Liver (tissue), 3 donors: ENCODE measurements around the gene RTN4.
"Not testable (repeated sequence)": the region's sequence is repeated elsewhere in the genome, so short reads cannot be mapped to it uniquely, and the experiment has no call there.

Experiments
- EGR1 ChIP-seq, 2 donors: IDR thresholded peaks; 2 replicates each; pipeline ENCODE4 v1.6.1; 2016 to 2018; ENCODE audit warnings: antibody characterized with exemption in 2 of 2, low read depth in 2 of 2
- FOXA1 ChIP-seq: IDR thresholded peaks from 2 replicates; pipeline ENCODE4 v1.6.1; 2016; ENCODE audit warnings: antibody characterized with exemption
- JUND ChIP-seq, 2 donors: IDR thresholded peaks; 2 replicates each; pipeline ENCODE4 v1.6.1; 2016; ENCODE audit warnings: antibody characterized with exemption in 2 of 2
- RAD21 ChIP-seq, 2 donors: IDR thresholded peaks; 2 replicates each; pipeline ENCODE4 v1.6.1; 2016; ENCODE audit warnings: antibody characterized with exemption in 2 of 2, mild to moderate bottlenecking in 2 of 2
- RXRA ChIP-seq, 2 donors: IDR thresholded peaks; 2 replicates each; pipeline ENCODE4 v1.6.1; 2017 to 2018; ENCODE audit warnings: antibody characterized with exemption in 2 of 2, mild to moderate bottlenecking in 1 of 2
- TF ChIP-seq, protein P1 (sequence below): fragments of 150-350 bp; IDR thresholded peaks from 2 replicates; pipeline ENCODE4 v1.5.1; 2017; ENCODE audit warnings: improper control_type of control experiment, low read depth, low read length; ENCODE audit not compliant: missing input control
- TF ChIP-seq, protein P2 (sequence below): IDR thresholded peaks from 2 replicates; pipeline ENCODE4 v1.6.1; 2016; ENCODE audit warnings: antibody characterized with exemption
- donor health status: healthy.
- donor health status: healthy.

DNA sequence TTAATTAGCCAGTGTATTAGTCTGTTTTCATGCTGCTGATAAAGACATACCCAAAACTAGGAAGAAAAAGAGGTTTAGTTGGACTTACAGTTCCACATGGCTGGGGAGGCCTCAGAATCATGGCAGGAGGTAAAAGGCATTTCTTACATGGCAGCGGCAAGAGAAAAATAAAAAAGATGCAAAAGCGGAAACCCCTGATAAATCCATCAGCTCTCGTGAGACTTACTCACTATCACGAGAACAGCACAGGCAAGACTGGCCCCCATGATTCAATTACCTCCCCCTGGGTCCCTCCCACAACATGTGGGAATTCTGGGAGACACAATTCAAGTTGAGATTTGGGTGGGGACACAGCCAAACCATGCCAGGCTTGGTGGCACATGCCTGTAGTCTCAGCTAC, 41.4 kb upstream of the RTN4 start:
- TF ChIP-seq, protein P1, sequence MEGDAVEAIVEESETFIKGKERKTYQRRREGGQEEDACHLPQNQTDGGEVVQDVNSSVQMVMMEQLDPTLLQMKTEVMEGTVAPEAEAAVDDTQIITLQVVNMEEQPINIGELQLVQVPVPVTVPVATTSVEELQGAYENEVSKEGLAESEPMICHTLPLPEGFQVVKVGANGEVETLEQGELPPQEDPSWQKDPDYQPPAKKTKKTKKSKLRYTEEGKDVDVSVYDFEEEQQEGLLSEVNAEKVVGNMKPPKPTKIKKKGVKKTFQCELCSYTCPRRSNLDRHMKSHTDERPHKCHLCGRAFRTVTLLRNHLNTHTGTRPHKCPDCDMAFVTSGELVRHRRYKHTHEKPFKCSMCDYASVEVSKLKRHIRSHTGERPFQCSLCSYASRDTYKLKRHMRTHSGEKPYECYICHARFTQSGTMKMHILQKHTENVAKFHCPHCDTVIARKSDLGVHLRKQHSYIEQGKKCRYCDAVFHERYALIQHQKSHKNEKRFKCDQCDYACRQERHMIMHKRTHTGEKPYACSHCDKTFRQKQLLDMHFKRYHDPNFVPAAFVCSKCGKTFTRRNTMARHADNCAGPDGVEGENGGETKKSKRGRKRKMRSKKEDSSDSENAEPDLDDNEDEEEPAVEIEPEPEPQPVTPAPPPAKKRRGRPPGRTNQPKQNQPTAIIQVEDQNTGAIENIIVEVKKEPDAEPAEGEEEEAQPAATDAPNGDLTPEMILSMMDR, result not testable (repeated sequence)
- TF ChIP-seq RAD21 (IDR thresholded peaks at IDR 0.05); FOXA1; RXRA (IDR thresholded peaks at IDR 0.05); EGR1 (IDR thresholded peaks at IDR 0.05; ENCODE audit: low read depth in 2 of 2); JUND (IDR thresholded peaks at IDR 0.05): not testable (repeated sequence)
- TF ChIP-seq, protein P2, sequence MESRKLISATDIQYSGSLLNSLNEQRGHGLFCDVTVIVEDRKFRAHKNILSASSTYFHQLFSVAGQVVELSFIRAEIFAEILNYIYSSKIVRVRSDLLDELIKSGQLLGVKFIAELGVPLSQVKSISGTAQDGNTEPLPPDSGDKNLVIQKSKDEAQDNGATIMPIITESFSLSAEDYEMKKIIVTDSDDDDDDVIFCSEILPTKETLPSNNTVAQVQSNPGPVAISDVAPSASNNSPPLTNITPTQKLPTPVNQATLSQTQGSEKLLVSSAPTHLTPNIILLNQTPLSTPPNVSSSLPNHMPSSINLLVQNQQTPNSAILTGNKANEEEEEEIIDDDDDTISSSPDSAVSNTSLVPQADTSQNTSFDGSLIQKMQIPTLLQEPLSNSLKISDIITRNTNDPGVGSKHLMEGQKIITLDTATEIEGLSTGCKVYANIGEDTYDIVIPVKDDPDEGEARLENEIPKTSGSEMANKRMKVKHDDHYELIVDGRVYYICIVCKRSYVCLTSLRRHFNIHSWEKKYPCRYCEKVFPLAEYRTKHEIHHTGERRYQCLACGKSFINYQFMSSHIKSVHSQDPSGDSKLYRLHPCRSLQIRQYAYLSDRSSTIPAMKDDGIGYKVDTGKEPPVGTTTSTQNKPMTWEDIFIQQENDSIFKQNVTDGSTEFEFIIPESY, result not testable (repeated sequence)
